ENCODE results near the gene DGKE. TPM values are rescaled to one million over a fixed set of nuclear protein-coding genes. Genes with fewer than 3 reads are reported as not detected.

DGKE gene
- total and polyA plus RNA-seq, 2 donors (not counting 3 experiments of a cell fraction or from before 2014, with no cell fraction given), result 4.9 to 22.9 TPM

DNA sequence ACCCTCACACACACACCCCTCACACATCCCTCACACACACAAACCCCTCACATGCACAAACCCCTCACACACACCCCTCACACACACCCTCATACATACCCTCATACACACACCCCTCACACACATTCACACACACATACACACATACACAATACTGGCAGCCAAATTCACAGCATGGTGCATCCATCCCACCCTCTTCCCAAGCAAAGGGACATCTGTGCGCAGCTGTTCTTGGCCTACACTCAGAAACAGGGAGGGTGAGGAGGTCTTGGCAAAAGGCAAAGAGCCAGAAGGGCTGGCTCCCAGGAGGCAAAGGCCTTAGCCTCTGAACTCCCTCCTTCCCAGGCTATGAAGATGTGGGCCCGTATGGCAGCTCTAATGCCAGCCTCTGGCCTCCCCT, 23.6 kb upstream of the DGKE start:
- CTCF ChIA-PET, result no interaction called here
- DNase-seq (ENCODE audit: low read depth, low spot score), result no peak
- BruUV-seq (replicated peaks), result no TSS peak
- Histone ChIP-seq H3K4me2 (ENCODE audit: insufficient read depth, low read length) (no peak overlapping the region), H3K27ac (ENCODE audit: insufficient read depth, low read depth, low read length) (no peak overlapping the region), H3K9me3 (replicated peaks; ENCODE audit: control insufficient read depth, insufficient read depth, low read length) (no peaks in the 10 kb centered on the region), H2AFZ (ENCODE audit: low read depth, low read length) (no peak overlapping the region), H3K4me1 (ENCODE audit: control insufficient read depth, extremely low read depth, insufficient read depth, low read length) (no peaks in the 10 kb centered on the region), H3K79me2 (ENCODE audit: control insufficient read depth, insufficient read depth, low read length) (no peaks in the 10 kb centered on the region), H3K27me3 (ENCODE audit: control insufficient read depth in 2 of 2, insufficient read depth in 2 of 2, low read length in 2 of 2) (no peaks in the 10 kb centered on the region), H3K36me3 (ENCODE audit: control insufficient read depth in 2 of 2, extremely low read depth in 1 of 2, insufficient read depth in 2 of 2, low read length in 2 of 2) (no peaks in the 10 kb centered on the region), H4K20me1 (replicated peaks; ENCODE audit: control insufficient read depth, extremely low read depth, insufficient read depth, low read length) (no peaks in the 10 kb centered on the region), H3K9me1 (replicated peaks; ENCODE audit: control insufficient read depth, extremely low read depth, insufficient read depth, low read length) (no peaks in the 10 kb centered on the region), H3K4me3 (replicated peaks in 1 of 3; ENCODE audit: insufficient read depth in 1 of 3, low read depth in 1 of 3, low read length in 3 of 3) (no peak overlapping the region), H3K9ac (replicated peaks; ENCODE audit: extremely low read depth, insufficient read depth, low read length) (no peak overlapping the region)
- intact Hi-C loops (cut with micrococcal nuclease), result no loop called here
- POLR2A ChIA-PET, result no interaction called here
- FAIRE-seq, result no peak
- dilution Hi-C loops (cut with MboI; ENCODE audit: extremely low pct_ligation_motif_present, low sequenced_read_pairs), result no loop called here
- TF ChIP-seq FOS (IDR thresholded peaks at IDR 0.05; ENCODE audit: borderline replicate concordance, insufficient read depth, low read length) (no peak), MYC (IDR thresholded peaks at IDR 0.05; ENCODE audit: low read depth, low read length) (no peak), GATA2 (IDR thresholded peaks at IDR 0.05; ENCODE audit: insufficient read depth, insufficient read length, low read depth, low read length) (no peak), JUN (IDR thresholded peaks at IDR 0.05; ENCODE audit: borderline replicate concordance, insufficient read depth, insufficient read length, low read depth) (no peak), POLR2AphosphoS5 (IDR thresholded peaks at IDR 0.05; ENCODE audit: insufficient read depth, low read depth, low read length) (no peak), MAX (IDR thresholded peaks at IDR 0.05; ENCODE audit: insufficient read depth, insufficient read length) (no peak), CTCF (IDR thresholded peaks at IDR 0.05; ENCODE audit: extremely low read depth in 1 of 2, insufficient read depth in 1 of 2, low read depth in 1 of 2, low read length in 2 of 2) (no peak)

All from endothelial cell of umbilical vein (primary cell).